Left lung (tissue), 10 donors: ENCODE data around the gene GATB. TPM values are rescaled to one million over a fixed set of nuclear protein-coding genes. Genes with fewer than 3 reads are reported as not detected.

ENCODE experiments used
- ATAC-seq: fragments of 200-7000 bp; cut with Tn5 transposase; one replicate; pipeline ENCODE4 v1.9.1; 2020; ENCODE audit warnings: moderate library complexity
- DNase-seq, 4 donors: peaks; one replicate each; pipeline ENCODE4 v3.0.0-alpha.2; 2013 to 2020
- H3K27ac ChIP-seq, 2 donors: fragments of 200-600 bp; sonication (generic) in 1 of 2; one replicate each; pipeline versions ENCODE4 v1.5.0 to v1.8.0; 2020 to 2021
- H3K27me3 ChIP-seq, 2 donors: fragments of 200-600 bp; sonication (generic) in 1 of 2; one replicate each; pipeline versions ENCODE4 v1.5.0 to v1.8.0; 2020 to 2021
- H3K36me3 ChIP-seq, 2 donors: fragments of 200-600 bp; sonication (generic) in 1 of 2; one replicate each; pipeline versions ENCODE4 v1.5.0 to v1.8.0; 2020 to 2021
- H3K4me1 ChIP-seq, 2 donors: fragments of 200-600 bp; one replicate each; pipeline ENCODE4 v1.8.0; 2021
- H3K4me3 ChIP-seq, 2 donors: fragments of 200-600 bp; sonication (generic) in 1 of 2; one replicate each; pipeline versions ENCODE4 v1.5.0 to v1.8.0; 2020 to 2021; ENCODE audit warnings: mild to moderate bottlenecking in 1 of 2
- H3K9me3 ChIP-seq, 2 donors: fragments of 200-600 bp; sonication (generic) in 1 of 2; one replicate each; pipeline versions ENCODE4 v1.5.0 to v1.8.0; 2020 to 2021
- CTCF ChIP-seq, 2 donors: fragments of 200-600 bp; sonication (generic) in 1 of 2; IDR thresholded peaks; one replicate each; pipeline versions ENCODE4 v1.5.0 to v1.8.0; 2021; ENCODE audit warnings: antibody characterized with exemption in 2 of 2
- intact Hi-C, 2 donors: fragments of 100-400 bp; cut with DNase I; formaldehyde crosslinking; loops; one replicate each; pipeline versions ENCODE4 v1.11.2 to v1.14.2; 2022
- polyA plus RNA-seq, 6 donors: library from polyadenylated mRNA; unstranded; fragments of 120-200 nt; gene quantifications; one replicate each; pipeline ENCODE4 v1.2.1, GENCODE V29; 2013; ENCODE audit not compliant: insufficient read length in 6 of 6
- total RNA-seq, 2 donors: library from RNA; stranded (reverse); fragmentation: NEBNext Ultra II Directional; extraction: Animal tissue kit (Norgen Biotek cat#: 25700); gene quantifications; one replicate each; pipeline ENCODE4 v1.2.1, GENCODE V29; 2021
- donor health status: DM: no; HTN: yes; CAD: no.
- donor health status: DM: no; HTN: no; CAD: no.

The GATB gene
- total and polyA plus RNA-seq, 8 donors: 12.9 to 22.2 (median 18.8) TPM

- H3K27ac ChIP-seq: no peak overlapping the region
Observed at GRCh38 chr4:151729731-151730559, 30.9 kb downstream of the GATB start.

GRCh38 chr4:151728679-151729078 is 32.1 kb downstream of the GATB start:
- H3K4me1 ChIP-seq: no peaks in the 10 kb centered on the region
- no peaks in the 10 kb centered on the region for H3K27me3 ChIP-seq
- ATAC-seq (no peak), DNase-seq (no peak)
- intact Hi-C loops: no loop called here
- H3K36me3 ChIP-seq: no peaks in the 10 kb centered on the region
- TF ChIP-seq CTCF (IDR thresholded peaks at IDR 0.05): no peak
- H3K9me3 ChIP-seq: no peaks in the 10 kb centered on the region
- H3K4me3 ChIP-seq: no peak overlapping the region
- no peak overlapping the region for H3K27ac ChIP-seq

More at GRCh38 chr4:151729731-151730559, 30.9 kb downstream of the GATB start:
- no peaks in the 10 kb centered on the region for H3K27me3 ChIP-seq
- no peak for TF ChIP-seq CTCF (IDR thresholded peaks at IDR 0.05)
- no peak for DNase-seq
- intact Hi-C loops: no loop called here
- no peaks in the 10 kb centered on the region for H3K9me3 ChIP-seq
- no peak for ATAC-seq
- H3K4me3 ChIP-seq: no peak overlapping the region
- H3K36me3 ChIP-seq: no peaks in the 10 kb centered on the region
- H3K4me1 ChIP-seq: no peaks in the 10 kb centered on the region

- DNase-seq (no peak), ATAC-seq (no peak)
- H3K27ac ChIP-seq: no peak overlapping the region
- H3K4me3 ChIP-seq: no peak overlapping the region
- no peaks in the 10 kb centered on the region for H3K4me1 ChIP-seq
- no peak for TF ChIP-seq CTCF (IDR thresholded peaks at IDR 0.05)
- intact Hi-C loops: no loop called here
- no peaks in the 10 kb centered on the region for H3K27me3 ChIP-seq
- H3K36me3 ChIP-seq: no peaks in the 10 kb centered on the region
- H3K9me3 ChIP-seq: no peaks in the 10 kb centered on the region
Observed at GRCh38 chr4:151728006-151728405, 32.8 kb downstream of the GATB start.

- intact Hi-C loops: no loop called here
- Histone ChIP-seq H3K4me3 (no peak overlapping the region), H3K36me3 (no peaks in the 10 kb centered on the region), H3K27me3 (no peaks in the 10 kb centered on the region), H3K9me3 (no peaks in the 10 kb centered on the region), H3K4me1 (no peaks in the 10 kb centered on the region), H3K27ac (no peak overlapping the region)
- DNase-seq (no peak), ATAC-seq (no peak)
- no peak for TF ChIP-seq CTCF (IDR thresholded peaks at IDR 0.05)
Observed at GRCh38 chr4:151727365-151727764, 33.4 kb downstream of the GATB start.

- intact Hi-C loops: no loop called here
- no peak for TF ChIP-seq CTCF (IDR thresholded peaks at IDR 0.05)
Observed at GRCh38 chr4:151725087-151725486, 35.7 kb downstream of the GATB start.

More at GRCh38 chr4:151725087-151725486, 35.7 kb downstream of the GATB start:
- Histone ChIP-seq H3K4me3 (no peak overlapping the region), H3K27me3 (no peaks in the 10 kb centered on the region), H3K4me1 (no peaks in the 10 kb centered on the region), H3K27ac (no peak overlapping the region), H3K9me3 (no peaks in the 10 kb centered on the region), H3K36me3 (no peaks in the 10 kb centered on the region)
- DNase-seq (no peak), ATAC-seq (no peak)
